HFFc6 (cell line): ENCODE data around the gene SLC30A2. TPM values are rescaled to one million over a fixed set of nuclear protein-coding genes. Genes with fewer than 3 reads are reported as not detected.

Experiments
- DNase-seq: peaks from one replicate; pipeline ENCODE4 v3.0.0-alpha.2; 2018
- H3K27ac Mint-ChIP-seq: 2 replicates; pipeline ENCODE4 v1.8.0; 2020; ENCODE audit warnings: mild to moderate bottlenecking, mixed read lengths
- H3K27me3 Mint-ChIP-seq: 2 replicates; pipeline ENCODE4 v1.8.0; 2021; ENCODE audit warnings: mild to moderate bottlenecking, moderate library complexity, mixed read lengths; ENCODE audit not compliant: insufficient read depth
- H3K36me3 Mint-ChIP-seq: 2 replicates; pipeline ENCODE4 v1.8.0; 2021; ENCODE audit warnings: low read depth, mixed read lengths
- H3K4me1 Mint-ChIP-seq: 2 replicates; pipeline ENCODE4 v1.8.0; 2020; ENCODE audit warnings: low read depth, mixed read lengths
- H3K4me3 Mint-ChIP-seq: 2 replicates; pipeline ENCODE4 v1.8.0; 2020; ENCODE audit warnings: mild to moderate bottlenecking, moderate library complexity, mixed read lengths
- H3K9me3 Mint-ChIP-seq: 2 replicates; pipeline ENCODE4 v1.8.0; 2020; ENCODE audit warnings: mild to moderate bottlenecking, mixed read lengths
- CTCF ChIP-seq: fragments of 200-600 bp; sonication (generic); IDR thresholded peaks from 2 replicates; pipeline ENCODE4 v1.5.0; 2021; ENCODE audit warnings: antibody characterized with exemption, mild to moderate bottlenecking
- total RNA-seq, 6 experiments: library from RNA; stranded (reverse); fragmentation: NEBNext Ultra II Directional; extraction: Animal tissue kit (Norgen Biotek cat#: 25700); gene quantifications; 2 replicates in 1 of 6; 3 replicates in 5 of 6; pipeline ENCODE4 v1.2.3, GENCODE V29; 2021

SLC30A2 gene
- total RNA-seq, 6 experiments from 2014 or later, result not detected

- H3K4me3 Mint-ChIP-seq, result no peak overlapping the region
- no peaks in the 10 kb centered on the region for H3K9me3 Mint-ChIP-seq
- H3K36me3 Mint-ChIP-seq, result peaks cover 8% of the 10 kb centered on the region; the same call in 1 of the 2 replicates
- H3K27me3 Mint-ChIP-seq, result peaks cover 3% of the 10 kb centered on the region; the same call in 1 of the 2 replicates
- DNase-seq, result no peak
- TF ChIP-seq CTCF, result no peak
- no peak overlapping the region for H3K27ac Mint-ChIP-seq
- peaks cover 55% of the 10 kb centered on the region for H3K4me1 Mint-ChIP-seq
Measured at GRCh38 chr1:26028490-26028980, 17.4 kb downstream of the SLC30A2 start.

DNA sequence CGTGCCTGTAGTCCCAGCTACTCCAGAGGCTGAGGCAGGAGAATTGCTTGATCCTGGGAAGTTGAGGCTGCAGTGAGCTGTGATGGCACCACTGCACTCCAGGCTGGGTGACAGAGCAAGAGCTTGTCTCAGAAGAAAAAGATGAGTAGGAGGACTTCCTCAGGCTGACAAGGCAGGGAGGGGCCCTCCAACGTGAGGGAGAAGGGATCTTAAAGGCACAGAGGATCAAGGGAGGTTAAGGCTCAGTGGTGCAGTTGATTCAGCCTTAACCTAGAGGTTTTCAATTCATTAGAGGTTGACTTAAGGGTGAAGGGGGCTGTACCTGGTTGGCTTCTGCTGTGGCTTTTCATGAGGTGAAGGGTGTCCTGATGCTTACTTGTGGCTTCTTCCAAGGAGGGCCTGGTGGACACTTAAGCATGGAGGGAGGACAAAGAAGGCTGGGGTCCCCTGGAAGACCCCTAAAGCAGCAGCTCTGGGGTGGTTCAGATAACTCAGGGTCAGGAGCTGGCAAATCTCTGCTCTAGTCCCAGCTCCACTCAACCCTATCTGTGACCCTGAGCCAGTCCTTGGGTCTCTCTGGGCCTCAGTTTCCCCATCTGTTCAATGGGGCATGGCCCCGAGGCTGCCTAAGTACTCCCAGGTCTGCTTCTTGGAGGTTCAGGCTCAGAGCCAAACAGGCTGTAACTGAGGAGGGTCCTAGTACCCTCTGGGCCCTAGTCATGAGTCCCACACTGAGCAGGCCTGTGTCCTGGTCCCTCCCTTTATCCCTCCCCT lies 18.0 kb downstream of the SLC30A2 start:
- H3K9me3 Mint-ChIP-seq, result no peaks in the 10 kb centered on the region
- H3K27me3 Mint-ChIP-seq, result peaks cover 3% of the 10 kb centered on the region; the same call in 1 of the 2 replicates
- peak overlapping the region; percentile 41 for H3K27ac Mint-ChIP-seq
- H3K4me1 Mint-ChIP-seq, result peaks cover 61% of the 10 kb centered on the region
- H3K36me3 Mint-ChIP-seq, result peaks cover 8% of the 10 kb centered on the region; the same call in 1 of the 2 replicates
- H3K4me3 Mint-ChIP-seq, result 0 out of 2 replicates have a peak overlapping the region, but pooled peaks have one; percentile 15
- no peak for TF ChIP-seq CTCF
- DNase-seq, result no peak

- no peaks in the 10 kb centered on the region for H3K9me3 Mint-ChIP-seq
- no peak overlapping the region; the same call in 1 of the 2 replicates for H3K4me3 Mint-ChIP-seq
- peaks cover 2% of the 10 kb centered on the region; the same call in 1 of the 2 replicates for H3K36me3 Mint-ChIP-seq
- H3K27ac Mint-ChIP-seq, result no peak overlapping the region; the same call in 1 of the 2 replicates
- TF ChIP-seq CTCF, result no peak
- DNase-seq, result no peak
- H3K4me1 Mint-ChIP-seq, result peaks cover 60% of the 10 kb centered on the region
- no peaks in the 10 kb centered on the region; the same call in 1 of the 2 replicates for H3K27me3 Mint-ChIP-seq
Measured at GRCh38 chr1:26025517-26025916, 20.4 kb downstream of the SLC30A2 start.

DNA sequence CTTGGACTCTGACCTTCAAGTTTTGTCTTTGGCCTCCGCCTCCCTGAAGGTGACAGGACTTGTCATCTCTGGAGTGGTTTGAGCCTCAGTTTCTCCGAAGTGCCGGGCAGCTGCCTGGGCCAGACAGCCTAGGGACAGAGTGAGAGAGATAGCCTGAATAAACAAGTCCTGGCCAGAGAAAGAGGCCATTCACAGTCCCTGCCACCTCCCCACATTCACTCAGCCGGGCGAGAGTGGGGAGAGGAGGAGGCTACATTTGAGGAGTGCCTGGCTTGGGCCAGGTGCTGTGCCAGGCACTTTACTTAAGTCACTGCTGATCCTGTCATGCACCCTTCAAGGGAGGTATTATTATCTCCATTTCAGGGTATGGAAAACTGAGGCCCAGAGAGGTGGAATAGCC lies 20.9 kb downstream of the SLC30A2 start:
- Mint-ChIP-seq H3K9me3 (no peaks in the 10 kb centered on the region), H3K27me3 (no peaks in the 10 kb centered on the region; the same call in 1 of the 2 replicates), H3K4me3 (peak overlapping the region; percentile 95; the same call in 1 of the 2 replicates), H3K4me1 (peaks cover 61% of the 10 kb centered on the region), H3K27ac (no peak overlapping the region), H3K36me3 (no peaks in the 10 kb centered on the region)
- no peak for DNase-seq
- TF ChIP-seq CTCF, result no peak

GRCh38 chr1:26023826-26024225 lies 22.1 kb downstream of the SLC30A2 start:
- no peak for TF ChIP-seq CTCF
- no peaks in the 10 kb centered on the region for H3K9me3 Mint-ChIP-seq
- no peak for DNase-seq
- H3K4me3 Mint-ChIP-seq, result peak overlapping the region; percentile 95
- peak overlapping the region; percentile 53; the same call in 1 of the 2 replicates for H3K27ac Mint-ChIP-seq
- no peaks in the 10 kb centered on the region; the same call in 1 of the 2 replicates for H3K36me3 Mint-ChIP-seq
- peaks cover 73% of the 10 kb centered on the region for H3K4me1 Mint-ChIP-seq
- no peaks in the 10 kb centered on the region; the same call in 1 of the 2 replicates for H3K27me3 Mint-ChIP-seq
